Measurements from ENCODE around the gene ARG2. TPM values are rescaled to one million over a fixed set of nuclear protein-coding genes. Genes with fewer than 3 reads are reported as not detected.

Gene ARG2
- 78.7 TPM for total RNA-seq (ENCODE audit: unreplicated experiment)
- long read RNA-seq, transcript ARG2-201 (8 exons, 2,045 nt), result major isoform, 87 of 95 reads
- long read RNA-seq, partial matches to known transcripts, result 4 of 95 reads
- long read RNA-seq, other reads (novel, unspliced or antisense), result 4 of 95 reads

- Mint-ChIP-seq H3K27me3 (ENCODE audit: unreplicated experiment) (peaks cover 6% of the 10 kb centered on the region), H3K4me3 (ENCODE audit: unreplicated experiment) (peak within 1 kb of the TSS; percentile 97), H3K27ac (ENCODE audit: unreplicated experiment) (peak within 1 kb of the TSS; percentile 95), H3K4me1 (ENCODE audit: low read depth, unreplicated experiment) (peaks cover 17% of the 10 kb centered on the region), H3K9me3 (ENCODE audit: unreplicated experiment) (peaks cover 7% of the 10 kb centered on the region), H3K36me3 (ENCODE audit: unreplicated experiment) (peaks cover 9% of the 10 kb centered on the region)
- DNase-seq, result peak; percentile 99
- no peak for TF ChIP-seq CTCF (IDR thresholded peaks at IDR 0.05; ENCODE audit: partially characterized antibody, unreplicated experiment)
Observed at GRCh38 chr14:67619446-67620216, at the start of gene ARG2. Gene ARG2, plus strand, starts transcription at chr14:67619920. Its CDS starts 58 bp downstream, at chr14:67619978.

GRCh38 chr14:67570453-67570852, 49.3 kb upstream of the ARG2 start:
- no peak for TF ChIP-seq CTCF (IDR thresholded peaks at IDR 0.05; ENCODE audit: partially characterized antibody, unreplicated experiment)
- Mint-ChIP-seq H3K4me3 (ENCODE audit: unreplicated experiment) (no peak overlapping the region), H3K9me3 (ENCODE audit: unreplicated experiment) (peaks cover 3% of the 10 kb centered on the region), H3K27me3 (ENCODE audit: unreplicated experiment) (peaks cover 2% of the 10 kb centered on the region), H3K4me1 (ENCODE audit: low read depth, unreplicated experiment) (peaks cover 9% of the 10 kb centered on the region), H3K36me3 (ENCODE audit: unreplicated experiment) (peaks cover 4% of the 10 kb centered on the region), H3K27ac (ENCODE audit: unreplicated experiment) (no peak overlapping the region)
- no peak for DNase-seq

GRCh38 chr14:67571275-67571990, 48.3 kb upstream of the ARG2 start:
- peak; percentile 87 for TF ChIP-seq CTCF (IDR thresholded peaks at IDR 0.05; ENCODE audit: partially characterized antibody, unreplicated experiment)

GRCh38 chr14:67571991-67572323, 47.8 kb upstream of the ARG2 start:
- H3K27ac Mint-ChIP-seq (ENCODE audit: unreplicated experiment), result no peak overlapping the region
- peaks cover 2% of the 10 kb centered on the region for H3K27me3 Mint-ChIP-seq (ENCODE audit: unreplicated experiment)
- H3K4me3 Mint-ChIP-seq (ENCODE audit: unreplicated experiment), result no peak overlapping the region
- DNase-seq, result no peak
- TF ChIP-seq CTCF (IDR thresholded peaks at IDR 0.05; ENCODE audit: partially characterized antibody, unreplicated experiment), result no peak
- H3K36me3 Mint-ChIP-seq (ENCODE audit: unreplicated experiment), result peaks cover 4% of the 10 kb centered on the region
- peaks cover 9% of the 10 kb centered on the region for H3K4me1 Mint-ChIP-seq (ENCODE audit: low read depth, unreplicated experiment)
- H3K9me3 Mint-ChIP-seq (ENCODE audit: unreplicated experiment), result peaks cover 3% of the 10 kb centered on the region

More at GRCh38 chr14:67571275-67571990, 48.3 kb upstream of the ARG2 start:
- H3K4me3 Mint-ChIP-seq (ENCODE audit: unreplicated experiment), result no peak overlapping the region
- DNase-seq, result peak; percentile 84
- peaks cover 2% of the 10 kb centered on the region for H3K27me3 Mint-ChIP-seq (ENCODE audit: unreplicated experiment)
- H3K4me1 Mint-ChIP-seq (ENCODE audit: low read depth, unreplicated experiment), result peaks cover 9% of the 10 kb centered on the region
- H3K27ac Mint-ChIP-seq (ENCODE audit: unreplicated experiment), result no peak overlapping the region
- H3K36me3 Mint-ChIP-seq (ENCODE audit: unreplicated experiment), result peaks cover 4% of the 10 kb centered on the region
- peaks cover 3% of the 10 kb centered on the region for H3K9me3 Mint-ChIP-seq (ENCODE audit: unreplicated experiment)
